Endothelial cell of hepatic sinusoid (primary cell): ENCODE data around the gene EHBP1.

Source experiments
- in situ Hi-C: cut with HindIII; loops from 2 replicates; pipeline ENCODE4 v1.10.0; 2017; ENCODE audit warnings: low sequenced_read_pairs

The EHBP1 gene

GRCh38 chr2:62871506-62871905, 166.0 kb downstream of the EHBP1 start:
- in situ Hi-C loops, result no loop called here

- in situ Hi-C loops, result no loop called here
Measured at GRCh38 chr2:62873603-62874002, 168.1 kb downstream of the EHBP1 start.

GRCh38 chr2:62874881-62875383, 169.4 kb downstream of the EHBP1 start:
- in situ Hi-C loops, result no loop called here

- in situ Hi-C loops, result no loop called here
Measured at GRCh38 chr2:62881162-62881795, 175.8 kb downstream of the EHBP1 start.

- in situ Hi-C loops, result no loop called here
Measured at GRCh38 chr2:62883629-62884028, 178.1 kb downstream of the EHBP1 start.

GRCh38 chr2:62884086-62884485, 178.6 kb downstream of the EHBP1 start:
- in situ Hi-C loops, result no loop called here

- in situ Hi-C loops, result no loop called here
Measured at GRCh38 chr2:62884514-62884913, 179.0 kb downstream of the EHBP1 start.

GRCh38 chr2:62894966-62895631, 189.6 kb downstream of the EHBP1 start:
- in situ Hi-C loops, result no loop called here

- in situ Hi-C loops, result no loop called here
Measured at GRCh38 chr2:62895632-62896009, 190.1 kb downstream of the EHBP1 start.

- in situ Hi-C loops, result no loop called here
Measured at GRCh38 chr2:62897187-62897827, 191.8 kb downstream of the EHBP1 start.

- in situ Hi-C loops, result no loop called here
Measured at GRCh38 chr2:62904344-62904743, 198.8 kb downstream of the EHBP1 start.

- in situ Hi-C loops, result no loop called here
Measured at GRCh38 chr2:62908145-62908544, 202.6 kb downstream of the EHBP1 start.

GRCh38 chr2:62913311-62913710, 207.8 kb downstream of the EHBP1 start:
- in situ Hi-C loops, result no loop called here

- in situ Hi-C loops, result no loop called here
Measured at GRCh38 chr2:62919041-62919440, 213.5 kb downstream of the EHBP1 start.

GRCh38 chr2:62920070-62920469, 214.6 kb downstream of the EHBP1 start:
- in situ Hi-C loops, result no loop called here

GRCh38 chr2:62923242-62923641, 217.7 kb downstream of the EHBP1 start:
- in situ Hi-C loops, result no loop called here

GRCh38 chr2:62923881-62924280, 218.4 kb downstream of the EHBP1 start:
- in situ Hi-C loops, result no loop called here

GRCh38 chr2:62928015-62928414, 222.5 kb downstream of the EHBP1 start:
- in situ Hi-C loops, result no loop called here

GRCh38 chr2:62931536-62931935, 226.0 kb downstream of the EHBP1 start:
- in situ Hi-C loops, result no loop called here

GRCh38 chr2:62933398-62933917, 227.9 kb downstream of the EHBP1 start:
- in situ Hi-C loops, result no loop called here

- in situ Hi-C loops, result no loop called here
Measured at GRCh38 chr2:62934517-62934916, 229.0 kb downstream of the EHBP1 start.

- in situ Hi-C loops, result no loop called here
Measured at GRCh38 chr2:62938126-62938525, 232.6 kb downstream of the EHBP1 start.
